ENCODE data around the gene IMP3.

The IMP3 gene

DNA sequence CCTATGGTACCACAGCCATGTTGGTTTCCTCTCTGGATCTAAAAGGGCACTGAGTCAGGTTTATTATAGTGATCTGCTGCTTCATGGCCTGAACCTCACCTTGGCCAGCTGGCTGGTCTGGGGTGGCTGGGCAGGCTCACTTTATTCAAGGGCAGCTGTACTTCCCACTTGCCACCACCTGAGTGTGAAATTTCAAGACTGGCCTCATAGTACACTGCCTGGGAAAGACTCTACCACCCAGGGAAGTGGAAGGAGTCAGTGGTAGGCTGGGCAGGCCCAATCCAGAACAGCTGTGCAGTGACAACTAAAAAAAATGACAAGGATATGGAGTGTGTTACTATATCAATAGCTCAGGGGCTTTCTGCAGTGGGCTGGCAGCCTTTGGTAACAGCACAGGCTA is 23.3 kb downstream of the IMP3 start:
- no peak for DNase-seq

DNA sequence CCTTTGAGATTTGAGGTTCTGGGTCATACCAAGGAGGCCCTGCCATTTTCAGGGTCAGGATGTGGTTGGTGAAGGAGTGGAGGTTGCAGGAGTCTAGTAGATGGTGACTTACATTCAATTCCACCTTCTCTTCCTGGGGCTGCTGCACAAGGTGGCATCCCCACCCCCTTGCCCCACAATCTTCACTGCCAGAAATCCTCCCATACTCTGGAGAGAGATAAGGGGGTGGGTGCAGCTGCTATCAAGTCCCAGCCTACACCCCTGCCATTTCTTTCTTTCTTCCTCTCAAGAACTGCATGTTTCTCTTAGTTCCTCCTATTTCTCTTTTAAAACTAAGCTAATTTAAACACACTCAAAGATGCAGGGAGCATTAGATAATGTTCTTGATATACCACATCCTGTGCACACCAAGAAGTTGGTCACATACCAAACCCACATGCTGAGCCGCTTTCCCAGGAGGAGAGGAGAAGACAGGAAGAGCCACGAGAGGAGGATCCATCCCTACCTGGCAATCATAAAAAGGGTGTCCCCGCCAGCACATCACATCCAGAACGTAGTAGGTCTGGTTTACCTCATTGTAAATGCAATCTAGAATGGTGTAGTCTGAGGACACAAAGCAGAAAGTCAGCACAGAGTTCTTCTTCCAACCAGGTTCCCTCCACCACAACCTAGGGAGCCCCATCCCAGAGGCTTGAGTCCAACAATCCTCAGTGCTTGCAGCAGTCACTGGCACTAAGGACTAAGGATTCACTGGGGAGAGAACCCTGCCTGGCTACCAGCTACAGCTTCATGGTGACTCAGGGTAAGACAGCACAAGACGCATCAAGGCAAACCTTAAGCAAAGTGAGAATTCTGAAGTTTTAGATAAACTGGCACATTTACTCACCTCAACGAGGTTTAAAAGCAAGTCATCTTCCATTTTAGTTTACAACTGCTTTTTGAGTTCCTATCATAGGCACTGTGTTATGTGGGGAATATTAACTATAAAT is 33.0 kb downstream of the IMP3 start:
- no peak for DNase-seq

DNA sequence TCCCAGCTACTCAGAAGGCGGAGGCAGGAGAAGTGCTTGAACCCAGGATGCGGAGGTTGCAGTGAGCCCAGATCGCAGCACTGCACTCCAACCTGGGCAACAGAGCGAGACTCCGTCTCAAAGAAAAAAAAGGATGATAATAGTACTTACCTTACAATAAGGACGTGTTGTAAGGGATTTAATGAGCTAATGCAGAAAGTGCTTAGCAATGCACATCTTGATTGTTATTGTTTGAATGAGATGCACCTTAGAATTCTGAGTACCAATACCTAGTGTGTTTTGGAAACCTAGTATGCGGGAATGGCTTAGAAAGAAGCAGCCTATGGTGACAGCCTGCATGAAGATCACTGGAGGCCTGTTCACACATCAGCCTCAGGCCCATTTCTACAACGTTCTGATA is 34.0 kb downstream of the IMP3 start:
- no peak for DNase-seq

DNA sequence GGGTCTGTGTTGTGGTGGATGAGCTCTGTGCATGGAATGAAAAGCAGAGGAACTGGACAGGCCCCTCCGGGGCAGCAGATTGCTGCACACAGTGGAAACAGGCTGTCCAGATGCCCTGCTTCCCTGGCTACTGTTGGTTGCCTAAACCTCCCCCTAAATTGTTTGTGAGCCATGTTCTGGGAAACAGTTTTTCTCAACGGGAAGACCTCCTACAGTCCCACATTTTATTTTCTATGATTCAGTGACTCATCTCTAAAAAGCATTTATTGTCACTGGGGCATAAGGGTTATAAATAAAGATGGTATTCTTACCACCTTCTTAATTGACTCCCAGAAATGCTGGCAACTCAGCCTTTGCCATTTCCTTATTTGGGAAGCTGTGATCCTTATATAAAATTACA is 40.6 kb downstream of the IMP3 start:
- no peak for DNase-seq

DNA sequence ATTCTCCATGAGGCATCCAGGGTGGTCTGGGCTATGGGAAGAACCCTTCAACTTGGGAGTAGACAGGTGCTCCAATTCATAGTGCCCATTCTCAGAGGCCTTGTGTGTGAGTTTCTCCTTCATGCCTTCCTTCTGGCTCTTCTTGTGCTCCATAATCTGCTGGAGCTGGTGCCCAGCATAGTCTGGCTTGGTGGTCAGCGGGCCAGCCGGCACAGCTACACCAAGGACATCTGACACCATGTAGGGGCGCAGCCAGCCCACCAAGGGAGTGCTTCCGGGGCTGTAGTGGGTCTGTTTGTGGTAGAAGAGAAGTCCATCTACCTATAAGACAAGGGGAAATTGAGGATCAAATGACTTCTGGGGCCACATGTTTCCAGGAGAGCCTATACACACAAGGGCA is 41.7 kb downstream of the IMP3 start:
- no peak for DNase-seq

DNA sequence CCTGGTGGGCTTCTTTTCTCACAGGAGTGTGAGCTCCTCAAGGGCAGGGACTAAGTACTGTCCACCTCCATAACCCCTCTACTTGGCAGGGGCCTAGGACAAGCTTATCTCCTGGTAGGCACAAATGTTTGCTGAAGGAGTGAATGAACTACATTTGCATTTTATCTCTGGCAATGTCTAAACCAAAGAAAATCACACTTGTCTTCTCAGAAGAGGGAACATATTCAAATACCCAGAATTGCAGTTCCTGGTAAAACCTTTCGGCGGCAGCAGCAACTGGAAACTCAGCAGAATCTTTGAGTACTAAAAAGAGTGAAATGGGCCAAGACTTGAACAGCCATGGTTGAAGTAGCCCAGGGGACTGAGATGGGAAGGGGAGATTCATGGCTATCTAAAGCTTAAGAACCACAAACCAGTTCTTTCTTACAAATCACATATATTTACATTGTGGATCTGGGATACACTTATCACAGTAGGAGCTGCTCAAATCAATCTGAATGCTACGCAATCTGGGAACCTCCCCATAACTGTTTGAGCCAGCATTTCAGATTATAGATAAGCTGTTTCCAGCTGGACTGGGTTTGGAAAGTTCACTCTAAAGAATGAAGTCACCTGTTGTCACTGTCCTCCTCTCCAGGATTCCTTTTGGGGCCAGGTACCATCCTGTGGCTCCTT is 42.2 kb downstream of the IMP3 start:
- DNase-seq = peak in 1 of 2 donors; percentile 28

DNA sequence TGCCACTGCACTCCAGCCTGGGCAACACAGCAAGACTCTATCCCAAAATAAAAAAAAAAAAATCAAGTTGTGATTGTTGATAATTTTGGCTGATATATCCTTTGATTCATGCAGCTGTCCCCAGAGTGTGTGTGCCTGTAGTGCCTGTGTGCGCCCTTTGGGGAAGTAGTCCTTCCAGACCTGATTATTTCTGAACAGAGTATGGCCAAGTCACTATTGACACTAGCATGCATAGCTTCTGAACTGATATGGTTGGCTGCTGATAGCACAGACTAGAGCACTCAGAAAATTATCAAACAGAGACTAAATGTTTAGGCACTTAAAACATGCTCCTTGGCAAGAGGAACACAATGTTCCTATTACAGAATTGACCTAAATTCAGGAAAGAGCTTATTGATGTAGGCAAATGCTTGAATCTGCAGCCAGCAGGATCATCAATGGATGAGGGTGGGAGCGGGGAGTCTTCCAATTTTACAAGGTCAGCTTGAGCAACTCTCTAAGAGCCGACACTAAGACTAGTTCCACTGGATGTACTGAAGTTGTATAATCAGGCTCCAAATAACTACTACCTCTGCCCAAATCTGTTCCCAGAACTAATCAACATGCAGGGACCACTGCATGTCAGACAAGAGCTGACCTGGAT is 43.2 kb downstream of the IMP3 start:
- no peak for DNase-seq

DNA sequence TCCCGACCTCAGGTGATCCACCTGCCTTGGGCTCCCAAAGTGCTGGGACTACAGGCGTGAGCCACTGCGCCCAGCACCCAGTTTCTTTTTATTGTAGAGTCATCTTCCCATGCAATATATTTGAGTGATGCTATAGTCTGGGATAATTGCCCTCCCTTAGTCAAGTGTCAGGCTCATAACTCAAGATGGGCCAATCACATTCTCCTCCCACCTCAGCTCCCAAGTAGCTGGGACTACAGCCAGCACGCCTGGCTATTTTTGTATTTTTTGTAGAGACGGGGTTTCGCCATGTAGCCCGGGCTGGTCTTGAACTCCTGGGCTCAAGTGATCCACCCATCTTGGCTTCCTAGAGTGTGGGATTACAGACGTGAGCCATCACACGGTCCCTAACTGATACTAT is 45.7 kb downstream of the IMP3 start:
- no peak for DNase-seq

DNA sequence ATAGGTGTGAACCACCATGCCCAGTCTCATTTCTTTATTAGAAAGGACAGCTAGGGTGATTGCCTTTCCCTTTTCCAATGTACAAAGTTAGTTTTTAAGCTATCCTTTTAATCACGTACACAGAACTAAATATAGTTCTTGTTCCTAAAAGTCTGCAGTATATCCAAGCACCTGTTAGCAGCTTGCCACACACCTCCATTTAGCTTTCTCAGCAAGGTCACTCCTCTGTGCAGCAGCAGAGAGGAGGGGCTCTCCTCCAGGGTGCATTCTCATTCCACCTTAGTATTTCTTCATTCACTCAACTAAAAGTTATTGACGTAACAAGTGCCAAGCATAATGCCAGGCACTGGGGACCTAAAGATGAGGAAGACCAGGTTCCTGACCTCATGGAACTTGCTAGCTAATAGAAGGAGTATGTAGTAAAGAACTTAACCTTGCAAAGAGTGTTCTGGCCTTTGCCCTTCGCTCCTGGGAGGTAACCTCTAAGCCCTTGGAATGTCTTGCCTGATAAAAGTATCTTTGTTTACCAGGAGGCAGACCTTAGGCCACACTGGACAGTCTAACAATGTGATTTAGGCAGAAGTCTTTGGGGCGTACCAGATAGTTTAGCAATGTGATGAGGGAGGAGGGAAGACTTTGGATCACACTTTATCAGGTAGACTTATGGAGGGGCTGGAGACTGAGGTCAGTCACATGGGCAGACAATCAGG is 48.2 kb downstream of the IMP3 start:
- no peak for DNase-seq

DNA sequence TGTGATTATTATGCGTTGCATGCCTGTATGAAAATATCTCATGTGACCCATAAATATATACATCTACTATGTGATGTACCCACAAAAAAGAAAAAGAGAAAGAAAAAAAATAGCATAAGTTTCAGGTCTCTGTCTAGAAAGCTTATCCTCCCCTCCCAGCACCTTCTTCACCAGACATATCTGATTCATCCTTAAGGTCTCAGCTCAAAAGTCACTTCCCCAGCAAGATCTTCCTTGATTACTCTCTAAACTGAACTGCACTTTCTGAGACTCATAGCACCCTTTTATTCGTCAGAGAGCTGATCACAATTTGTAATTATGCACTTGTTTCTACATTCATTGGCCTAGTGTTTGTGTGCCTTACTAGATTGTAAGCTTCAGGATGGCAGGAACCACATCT is 49.8 kb downstream of the IMP3 start:
- no peak for DNase-seq
